K562 (cell line): ENCODE measurements around the gene NIN. TPM values are rescaled to one million over a fixed set of nuclear protein-coding genes. Genes with fewer than 3 reads are reported as not detected.

Source experiments
- ATAC-seq: fragments of 200-7000 bp; cut with Tn5 transposase; 3 replicates; pipeline ENCODE4 v1.9.1; 2020; ENCODE audit warnings: moderate library complexity
- BruUV-seq: library from RNA; stranded (reverse); fragments of 400-500 nt; replicated peaks from 2 replicates; lab custom pipeline; 2021; lab: Mats Ljungman, UMichigan
- CTCF ChIA-PET: fragments of 300-600 bp; formaldehyde crosslinking; extraction: SDS; loops from one replicate; lab custom pipeline; 2021; ENCODE audit warnings: low intra/inter-chr PET ratio; lab: Yijun Ruan, JAX
- POLR2A ChIA-PET: fragments of 300-600, 350-650 bp; sonication (Branson Sonifier 250); formaldehyde crosslinking; extraction: SDS; loops from one replicate; lab custom pipeline; 2021; ENCODE audit warnings: antibody characterized with exemption, inconsistent platforms; lab: Yijun Ruan, JAX
- DNase-seq, 4 experiments: peaks; one replicate each; pipeline versions ENCODE4 v3.0.0 to v3.0.0-alpha.2; 2011 to 2018; ENCODE audit warnings: low spot score in 3 of 4, mixed read lengths in 3 of 4; ENCODE audit errors: extremely low read depth in 1 of 4
- FAIRE-seq: peaks from 2 replicates; lab custom pipeline; 2011; peaks lifted over from hg19 to GRCh38; lab: Jason Lieb, UNC
- H2AFZ ChIP-seq: 2 replicates; pipeline ENCODE4 v1.6.0; 2011; ENCODE audit warnings: low read depth, low read length, control low read depth, inconsistent platforms
- H3K27ac ChIP-seq: fragments of 200-600 bp; 3 replicates; pipeline ENCODE4 v1.8.0; 2011; ENCODE audit warnings: low read depth, mild to moderate bottlenecking, control low read depth, inconsistent platforms, low read length, moderate library complexity, mixed read lengths; ENCODE audit errors: extremely low read depth
- H3K27me3 ChIP-seq, 2 experiments: fragments of 300-600 bp in 1 of 2; 2 replicates in 1 of 2; 3 replicates in 1 of 2; pipeline versions ENCODE4 v1.6.0 to v1.8.0; 2011; ENCODE audit warnings: inconsistent platforms in 2 of 2, low read length in 2 of 2, mild to moderate bottlenecking in 1 of 2, mixed read lengths in 1 of 2, moderate library complexity in 1 of 2; ENCODE audit not compliant: control insufficient read depth in 2 of 2, insufficient read depth in 2 of 2
- H3K36me3 ChIP-seq: fragments of 300-600 bp; 3 replicates; pipeline ENCODE4 v1.8.0; 2011; ENCODE audit warnings: mild to moderate bottlenecking, low read length, inconsistent platforms; ENCODE audit not compliant: control insufficient read depth, insufficient read depth
- H3K4me1 ChIP-seq, 2 experiments: fragments of 200-600 bp in 1 of 2; replicated peaks in 1 of 2; 2 replicates in 1 of 2; 3 replicates in 1 of 2; pipeline versions ENCODE4 v1.5.1 to v1.8.0; 2011; ENCODE audit warnings: inconsistent platforms in 2 of 2, low read length in 2 of 2, mild to moderate bottlenecking in 1 of 2, mixed read lengths in 1 of 2, moderate library complexity in 1 of 2; ENCODE audit not compliant: control insufficient read depth in 2 of 2, insufficient read depth in 2 of 2
- H3K4me2 ChIP-seq: 2 replicates; pipeline ENCODE4 v1.6.1; 2011; ENCODE audit warnings: low read length, control low read depth, inconsistent platforms, mixed read lengths; ENCODE audit not compliant: insufficient read depth
- H3K4me3 ChIP-seq: fragments of 200-600 bp; sonication (generic), shearing (Covaris generic); 2 replicates; pipeline ENCODE4 v1.5.1; 2016; ENCODE audit warnings: control low read depth, inconsistent platforms
- H3K79me2 ChIP-seq: fragments of 200-600 bp; 3 replicates; pipeline ENCODE4 v1.8.0; 2011; ENCODE audit warnings: low read length, inconsistent platforms; ENCODE audit not compliant: control insufficient read depth, insufficient read depth
- H3K9ac ChIP-seq, 2 experiments: 2 replicates each; pipeline versions ENCODE4 v1.6.0 to v1.6.1; 2011; ENCODE audit warnings: low read depth in 2 of 2, low read length in 2 of 2, control low read depth in 1 of 2, inconsistent platforms in 1 of 2, mild to moderate bottlenecking in 1 of 2, mixed read lengths in 1 of 2; ENCODE audit not compliant: insufficient read depth in 1 of 2
- H3K9me1 ChIP-seq: one replicate; pipeline ENCODE4 v1.6.0; 2011; ENCODE audit warnings: inconsistent platforms, mild to moderate bottlenecking, low read length, moderate library complexity; ENCODE audit not compliant: control insufficient read depth, insufficient read depth
- H3K9me3 ChIP-seq: replicated peaks from 2 replicates; pipeline ENCODE4 v1.5.1; 2011; ENCODE audit warnings: low read depth, low read length, inconsistent platforms; ENCODE audit not compliant: control insufficient read depth, insufficient read depth
- H4K20me1 ChIP-seq: replicated peaks from 2 replicates; pipeline ENCODE4 v1.6.1; 2011; ENCODE audit warnings: low read length, inconsistent platforms, mixed read lengths; ENCODE audit not compliant: control insufficient read depth, insufficient read depth
- GATA2 ChIP-seq: sonication (generic); formaldehyde crosslinking; IDR thresholded peaks from 2 replicates; pipeline ENCODE4 v1.4.0; 2020; ENCODE audit warnings: mild to moderate bottlenecking, missing genetic modification reagents
- KLF16 ChIP-seq: IDR thresholded peaks from 2 replicates; pipeline ENCODE4 v1.6.1; 2016; ENCODE audit warnings: antibody characterized with exemption
- RBM39 ChIP-seq: fragments of 200-400 bp; formaldehyde crosslinking; optimal IDR thresholded peaks from 2 replicates; pipeline ENCODE3; 2018; ENCODE audit warnings: low read depth, low read length
- SRSF7 ChIP-seq: fragments of 200-400 bp; formaldehyde crosslinking; optimal IDR thresholded peaks from 2 replicates; pipeline ENCODE3; 2017; ENCODE audit warnings: mild to moderate bottlenecking, low read depth, low read length
- ZNF77 ChIP-seq: fragments of 250-450 bp; sonication (Bioruptor Pico); IDR thresholded peaks from 2 replicates; pipeline ENCODE4 v1.5.0; 2020
- WGBS: fragments of 100-300 bp; shearing (Covaris generic); methylation state at CpG from one replicate; pipeline ENCODE4 v1.1.6; 2016; ENCODE audit warnings: low coverage, mixed read lengths; ENCODE audit not compliant: insufficient coverage; ENCODE audit errors: missing lambda C conversion rate; 5-methylcytosine and 5-hydroxymethylcytosine counted together
- in situ Hi-C: fragments of 300-500 bp; cut with MboI; formaldehyde crosslinking; loops from 4 replicates; pipeline ENCODE4 v1.15.0; 2018; ENCODE audit warnings: inconsistent platforms, mixed read lengths
- intact Hi-C: fragments of 100-400 bp; cut with micrococcal nuclease; formaldehyde crosslinking; loops from 2 replicates; pipeline ENCODE4 v1.14.2; 2022
- polyA plus RNA-seq, 8 experiments: library from polyadenylated mRNA; depleted of rRNA in 4 of 8; stranded (reverse) in 5 of 8; unstranded in 3 of 8; fragments of >200 nt; fragmentation: Nextera tagmentation in 2 of 8; fragmentation: Illumina TruSeq in 1 of 8; extraction: Ambion mirVana in 2 of 8; extraction: Trizol in 1 of 8; gene quantifications; 2 replicates each; pipeline versions ENCODE4 v1.2.1 to v1.2.3, GENCODE V29; 2011 to 2014; ENCODE audit warnings: inconsistent platforms in 1 of 8, missing spikeins in 1 of 8
- total RNA-seq, 7 experiments: library from RNA; depleted of rRNA in 6 of 7; stranded (reverse); fragments of >200 nt in 6 of 7; fragmentation: Illumina TruSeq in 2 of 7; extraction: Trizol in 2 of 7; gene quantifications; 2 replicates each; pipeline versions ENCODE4 v1.2.1 to v1.2.3, GENCODE V29; 2011 to 2021; ENCODE audit warnings: low replicate concordance in 1 of 7
- TF ChIP-seq, protein P1 (sequence below): fragments of 250-450 bp; sonication (Bioruptor Pico); IDR thresholded peaks from 2 replicates; pipeline ENCODE4 v1.4.0; 2020; ENCODE audit warnings: mild to moderate bottlenecking, moderate library complexity, borderline replicate concordance
- TF ChIP-seq, protein P2 (sequence below): fragments of 250-450 bp; sonication (Bioruptor Pico); IDR thresholded peaks from 2 replicates; pipeline ENCODE4 v1.4.0; 2020; ENCODE audit warnings: borderline replicate concordance
- TF ChIP-seq, protein P3 (sequence below): fragments of 450-650 bp; conservative IDR thresholded peaks from 2 replicates; pipeline ENCODE4 v1.6.1; 2016; ENCODE audit warnings: missing genetic modification characterization, low read depth, mild to moderate bottlenecking, missing compliant biosample characterization, moderate library complexity
- TF ChIP-seq, protein P4 (sequence below): fragments of 450-650 bp; formaldehyde crosslinking; IDR thresholded peaks from 2 replicates; pipeline ENCODE4 v1.4.0; 2020; ENCODE audit warnings: mild to moderate bottlenecking, moderate library complexity

NIN gene
- total and polyA plus RNA-seq, 9 of the 15 experiments (the other 6 are each of a cell fraction or from before 2014, with no cell fraction given), result 0.84 to 8.4 (median 5.0) TPM

DNA sequence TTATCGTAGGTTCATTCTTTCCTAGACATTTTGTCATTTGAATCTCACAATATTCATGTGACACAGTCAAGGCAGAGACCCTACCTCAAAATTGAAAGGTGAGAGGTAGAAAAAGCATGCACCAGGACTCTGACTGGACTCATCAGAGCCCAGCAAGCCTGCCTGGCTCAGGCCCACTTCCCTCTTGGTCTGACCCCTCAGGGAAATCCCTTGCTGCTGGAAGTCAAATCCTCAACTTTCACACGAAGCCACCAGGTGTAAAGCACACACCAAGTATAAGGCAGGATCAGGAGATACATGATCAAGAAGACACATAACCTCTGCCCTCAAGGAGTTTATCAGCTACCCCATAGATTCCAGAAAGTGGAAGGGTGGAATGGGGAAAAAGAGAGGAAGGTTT lies 18.8 kb downstream of the NIN start:
- BruUV-seq, result no TSS peak
- Histone ChIP-seq H3K9me3 (no peaks in the 10 kb centered on the region), H3K36me3 (no peaks in the 10 kb centered on the region), H3K9me1 (no peaks in the 10 kb centered on the region), H3K4me3 (no peak overlapping the region), H2AFZ (no peak overlapping the region), H4K20me1 (no peaks in the 10 kb centered on the region), H3K9ac (no peak overlapping the region), H3K4me1 (no peaks in the 10 kb centered on the region), H3K4me2 (no peak overlapping the region), H3K27ac (no peak overlapping the region), H3K27me3 (no peaks in the 10 kb centered on the region), H3K79me2 (no peaks in the 10 kb centered on the region)
- WGBS, result 0% methylated on average over 1 of the region's 2 CpGs
- intact Hi-C loops, result no loop called here
- ATAC-seq (no peak), FAIRE-seq (no peak), DNase-seq (no peak)
- in situ Hi-C loops, result no loop called here
- TF ChIP-seq, protein P1, sequence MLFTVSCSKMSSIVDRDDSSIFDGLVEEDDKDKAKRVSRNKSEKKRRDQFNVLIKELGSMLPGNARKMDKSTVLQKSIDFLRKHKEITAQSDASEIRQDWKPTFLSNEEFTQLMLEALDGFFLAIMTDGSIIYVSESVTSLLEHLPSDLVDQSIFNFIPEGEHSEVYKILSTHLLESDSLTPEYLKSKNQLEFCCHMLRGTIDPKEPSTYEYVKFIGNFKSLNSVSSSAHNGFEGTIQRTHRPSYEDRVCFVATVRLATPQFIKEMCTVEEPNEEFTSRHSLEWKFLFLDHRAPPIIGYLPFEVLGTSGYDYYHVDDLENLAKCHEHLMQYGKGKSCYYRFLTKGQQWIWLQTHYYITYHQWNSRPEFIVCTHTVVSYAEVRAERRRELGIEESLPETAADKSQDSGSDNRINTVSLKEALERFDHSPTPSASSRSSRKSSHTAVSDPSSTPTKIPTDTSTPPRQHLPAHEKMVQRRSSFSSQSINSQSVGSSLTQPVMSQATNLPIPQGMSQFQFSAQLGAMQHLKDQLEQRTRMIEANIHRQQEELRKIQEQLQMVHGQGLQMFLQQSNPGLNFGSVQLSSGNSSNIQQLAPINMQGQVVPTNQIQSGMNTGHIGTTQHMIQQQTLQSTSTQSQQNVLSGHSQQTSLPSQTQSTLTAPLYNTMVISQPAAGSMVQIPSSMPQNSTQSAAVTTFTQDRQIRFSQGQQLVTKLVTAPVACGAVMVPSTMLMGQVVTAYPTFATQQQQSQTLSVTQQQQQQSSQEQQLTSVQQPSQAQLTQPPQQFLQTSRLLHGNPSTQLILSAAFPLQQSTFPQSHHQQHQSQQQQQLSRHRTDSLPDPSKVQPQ (CRISPR knock-in tag), result no peak
- TF ChIP-seq GATA2 (no peak), SRSF7 (no peak), ZNF77 (CRISPR knock-in tag) (no peak), KLF16 (no peak), RBM39 (no peak)
- TF ChIP-seq, protein P2, sequence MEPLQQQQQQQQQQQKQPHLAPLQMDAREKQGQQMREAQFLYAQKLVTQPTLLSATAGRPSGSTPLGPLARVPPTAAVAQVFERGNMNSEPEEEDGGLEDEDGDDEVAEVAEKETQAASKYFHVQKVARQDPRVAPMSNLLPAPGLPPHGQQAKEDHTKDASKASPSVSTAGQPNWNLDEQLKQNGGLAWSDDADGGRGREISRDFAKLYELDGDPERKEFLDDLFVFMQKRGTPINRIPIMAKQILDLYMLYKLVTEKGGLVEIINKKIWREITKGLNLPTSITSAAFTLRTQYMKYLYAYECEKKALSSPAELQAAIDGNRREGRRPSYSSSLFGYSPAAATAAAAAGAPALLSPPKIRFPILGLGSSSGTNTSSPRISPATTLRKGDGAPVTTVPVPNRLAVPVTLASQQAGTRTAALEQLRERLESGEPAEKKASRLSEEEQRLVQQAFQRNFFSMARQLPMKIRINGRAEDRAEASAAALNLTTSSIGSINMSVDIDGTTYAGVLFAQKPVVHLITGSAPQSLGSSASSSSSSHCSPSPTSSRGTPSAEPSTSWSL (CRISPR knock-in tag), result no peak
- TF ChIP-seq, protein P3, sequence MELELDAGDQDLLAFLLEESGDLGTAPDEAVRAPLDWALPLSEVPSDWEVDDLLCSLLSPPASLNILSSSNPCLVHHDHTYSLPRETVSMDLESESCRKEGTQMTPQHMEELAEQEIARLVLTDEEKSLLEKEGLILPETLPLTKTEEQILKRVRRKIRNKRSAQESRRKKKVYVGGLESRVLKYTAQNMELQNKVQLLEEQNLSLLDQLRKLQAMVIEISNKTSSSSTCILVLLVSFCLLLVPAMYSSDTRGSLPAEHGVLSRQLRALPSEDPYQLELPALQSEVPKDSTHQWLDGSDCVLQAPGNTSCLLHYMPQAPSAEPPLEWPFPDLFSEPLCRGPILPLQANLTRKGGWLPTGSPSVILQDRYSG, result no peak
- TF ChIP-seq, protein P4, sequence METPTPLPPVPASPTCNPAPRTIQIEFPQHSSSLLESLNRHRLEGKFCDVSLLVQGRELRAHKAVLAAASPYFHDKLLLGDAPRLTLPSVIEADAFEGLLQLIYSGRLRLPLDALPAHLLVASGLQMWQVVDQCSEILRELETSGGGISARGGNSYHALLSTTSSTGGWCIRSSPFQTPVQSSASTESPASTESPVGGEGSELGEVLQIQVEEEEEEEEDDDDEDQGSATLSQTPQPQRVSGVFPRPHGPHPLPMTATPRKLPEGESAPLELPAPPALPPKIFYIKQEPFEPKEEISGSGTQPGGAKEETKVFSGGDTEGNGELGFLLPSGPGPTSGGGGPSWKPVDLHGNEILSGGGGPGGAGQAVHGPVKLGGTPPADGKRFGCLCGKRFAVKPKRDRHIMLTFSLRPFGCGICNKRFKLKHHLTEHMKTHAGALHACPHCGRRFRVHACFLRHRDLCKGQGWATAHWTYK (CRISPR knock-in tag), result no peak
- ChIA-PET POLR2A (no interaction called here), CTCF (no interaction called here)
